SK-N-MC (cell line): ENCODE data around the gene TPM1.

Experiments
- EZH2 ChIP-seq: fragments of 200-600 bp; sonication (generic); IDR thresholded peaks from one replicate; pipeline ENCODE4 v1.6.1; 2017; ENCODE audit warnings: antibody characterized with exemption
- FOXP2 ChIP-seq: optimal IDR thresholded peaks from 2 replicates; pipeline ENCODE3; 2011; ENCODE audit warnings: mild to moderate bottlenecking, moderate library complexity; ENCODE audit not compliant: insufficient read depth; ENCODE audit errors: extremely low read length, control extremely low read depth
- POLR2AphosphoS5 ChIP-seq: IDR thresholded peaks from 2 replicates; pipeline ENCODE4 v1.6.1; 2012; ENCODE audit warnings: mild to moderate bottlenecking, low read depth, low read length, borderline replicate concordance

DNA sequence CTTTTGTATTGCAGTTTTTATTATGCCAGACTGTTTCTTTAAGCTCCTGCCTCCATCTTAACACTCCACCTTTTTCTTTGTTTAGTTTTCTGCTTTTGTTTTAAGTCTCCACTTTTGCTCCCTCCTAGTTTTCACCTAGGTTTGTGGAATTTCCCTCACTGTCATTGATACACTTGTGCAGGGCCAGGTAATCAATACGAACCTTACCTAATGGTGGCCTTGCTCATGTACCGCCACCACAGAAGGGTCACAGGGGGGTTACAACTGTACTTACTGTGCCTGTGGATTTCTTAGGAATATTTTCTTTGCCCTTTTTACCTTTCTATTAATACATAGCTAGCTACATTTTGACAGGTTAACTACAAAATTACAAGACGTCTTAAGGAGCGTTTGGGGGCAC is 43.4 kb upstream of the TPM1 start:
- no peak for TF ChIP-seq EZH2
- TF ChIP-seq POLR2AphosphoS5, result no peak
- TF ChIP-seq FOXP2, result no peak
